SK-MEL-5 (cell line): Measurements from ENCODE around the gene GABRB1. TPM values are rescaled to one million over a fixed set of nuclear protein-coding genes. Genes with fewer than 3 reads are reported as not detected.

Source experiments
- DNase-seq: peaks from one replicate; pipeline ENCODE4 v3.0.0-alpha.2; 2016; ENCODE audit warnings: low read depth, low spot score
- in situ Hi-C: cut with HindIII; loops from 2 replicates; pipeline ENCODE4 v1.10.0; 2016; ENCODE audit warnings: low sequenced_read_pairs, high pct_unique_total_duplicates, low pct_unique_long_range_greater_than_20kb
- total RNA-seq: library from RNA; depleted of rRNA; stranded (reverse); fragments of >200 nt; shearing (Covaris generic); gene quantifications from 2 replicates; pipeline ENCODE4 v1.2.3, GENCODE V29; 2014

Gene GABRB1
- total RNA-seq, 1 experiment from 2014 or later, result not detected

GRCh38 chr4:47032405-47033106 is 1.2 kb downstream of the GABRB1 start:
- in situ Hi-C loops, result no loop called here
- peak; percentile 70 for DNase-seq

GRCh38 chr4:47038263-47038662 is 6.9 kb downstream of the GABRB1 start:
- in situ Hi-C loops, result no loop called here

DNA sequence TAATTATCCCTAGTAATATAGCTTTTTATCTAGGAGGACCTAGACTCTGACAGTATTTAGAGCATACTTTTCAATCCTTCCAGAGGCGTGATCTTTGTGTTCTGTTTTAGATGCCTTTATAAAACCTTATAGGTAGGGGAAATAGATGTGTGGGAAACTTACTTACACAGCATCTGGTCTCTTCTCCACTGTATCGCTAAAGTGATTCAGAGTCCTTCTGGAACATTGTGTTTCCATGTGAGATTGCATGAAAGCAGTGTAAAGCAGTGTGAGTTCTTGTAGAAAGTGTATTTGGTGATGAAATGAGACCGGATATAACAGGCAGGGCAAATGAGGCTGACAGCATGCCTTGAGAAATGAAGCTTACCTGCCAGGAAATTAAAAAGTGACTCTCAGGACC is 9.5 kb downstream of the GABRB1 start:
- in situ Hi-C loops, result no loop called here
- DNase-seq, result no peak

More at GRCh38 chr4:47038263-47038662, 6.9 kb downstream of the GABRB1 start:
- DNase-seq, result no peak

DNA sequence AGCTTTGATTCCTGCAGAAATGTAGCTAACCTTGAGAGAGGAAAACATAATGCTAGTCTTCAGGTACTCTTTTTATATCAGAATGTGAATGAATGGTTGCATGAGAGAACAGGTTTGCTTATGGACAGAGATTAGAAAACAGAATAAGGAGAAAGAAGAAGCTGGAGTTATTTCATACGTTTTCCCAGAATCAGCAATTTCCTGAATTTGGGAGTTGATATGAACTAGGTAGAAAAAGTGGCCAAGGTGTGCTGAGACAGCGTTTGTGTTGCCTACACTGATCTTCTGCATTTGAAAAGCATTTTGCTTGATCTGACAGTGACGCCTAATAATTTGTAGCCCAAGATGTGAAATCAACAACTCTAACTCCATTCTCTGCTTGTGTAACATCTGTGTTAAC is 12.5 kb downstream of the GABRB1 start:
- DNase-seq, result no peak
- in situ Hi-C loops, result no loop called here

- DNase-seq, result no peak
- in situ Hi-C loops, result no loop called here
These were observed 13.9 kb downstream of the GABRB1 start for GRCh38 chr4:47045261-47045660.

- DNase-seq, result no peak
- in situ Hi-C loops, result no loop called here
These were observed 18.0 kb downstream of the GABRB1 start for GRCh38 chr4:47049347-47049746.

DNA sequence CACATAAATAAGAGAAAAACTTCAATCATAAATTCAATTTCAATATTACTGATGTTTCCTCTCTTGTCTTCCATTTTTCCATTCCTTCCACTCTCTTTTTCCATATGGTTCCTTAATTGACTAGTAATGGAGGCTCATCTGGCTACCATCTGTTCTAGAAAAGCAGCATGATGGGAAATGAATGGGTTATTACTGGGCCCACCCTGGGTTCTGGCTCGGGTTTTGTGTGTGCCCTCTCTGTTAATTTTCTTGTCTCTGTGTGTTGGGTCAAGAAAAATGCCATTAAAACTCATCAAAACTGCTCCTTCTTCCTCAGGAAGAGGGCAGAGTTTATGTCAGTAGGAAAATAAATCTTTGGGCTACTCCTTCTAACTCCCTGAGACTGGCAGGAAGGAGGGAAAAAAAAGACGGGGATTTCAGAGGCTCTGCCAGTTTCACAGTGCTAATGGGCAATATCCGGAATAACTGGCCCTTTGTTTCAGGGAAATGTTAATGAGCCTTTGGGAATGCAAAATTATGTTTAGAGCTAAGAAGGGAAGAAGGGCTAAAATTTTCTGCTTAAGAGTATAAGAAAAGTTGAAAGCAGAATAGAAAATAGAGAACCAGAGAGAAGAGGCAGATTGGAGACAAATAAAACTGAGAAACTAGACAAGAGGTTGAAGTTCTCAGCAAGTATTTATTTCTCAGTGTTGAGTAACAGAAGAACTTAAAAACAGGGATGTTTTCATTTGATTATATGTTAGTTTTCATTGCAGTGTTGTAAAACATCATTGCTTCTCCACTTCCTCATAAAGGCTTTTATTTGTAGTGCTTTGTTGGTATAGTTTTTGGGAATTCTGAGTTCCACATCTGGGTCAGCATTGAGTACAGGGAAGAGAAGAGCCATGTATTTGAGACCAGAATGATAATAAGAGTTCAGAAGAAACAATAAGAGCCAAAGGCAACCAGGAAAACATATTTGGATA is 19.7 kb downstream of the GABRB1 start:
- DNase-seq, result peak; percentile 45

DNA sequence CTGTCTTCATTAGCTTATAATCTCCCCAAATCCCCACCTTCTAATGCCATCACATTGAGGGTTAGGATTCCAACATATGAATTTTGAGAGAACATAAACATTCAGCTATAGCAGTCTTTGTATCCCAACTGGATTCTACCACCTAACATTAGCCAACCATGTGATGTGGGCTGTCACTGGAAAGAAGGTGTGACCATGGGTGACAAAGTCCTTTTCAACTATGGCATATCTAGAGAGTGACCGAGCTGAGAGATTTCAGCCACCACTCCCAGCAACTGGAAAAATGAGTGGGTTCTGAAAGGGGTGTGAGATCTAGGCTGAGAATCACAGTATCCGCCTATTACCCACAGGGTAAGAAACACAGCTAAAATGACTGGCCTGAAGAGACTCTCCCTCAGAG is 22.1 kb downstream of the GABRB1 start:
- no peak for DNase-seq
- in situ Hi-C loops, result no loop called here

More for the DNA sequence above, 19.7 kb downstream of the GABRB1 start:
- in situ Hi-C loops, result no loop called here

- DNase-seq, result no peak
- in situ Hi-C loops, result no loop called here
These were observed 22.8 kb downstream of the GABRB1 start for GRCh38 chr4:47054130-47054529.

- in situ Hi-C loops, result no loop called here
- DNase-seq, result no peak
These were observed 26.6 kb downstream of the GABRB1 start for GRCh38 chr4:47057991-47058390.

GRCh38 chr4:47060561-47060960 is 29.2 kb downstream of the GABRB1 start:
- in situ Hi-C loops, result no loop called here
- no peak for DNase-seq

DNA sequence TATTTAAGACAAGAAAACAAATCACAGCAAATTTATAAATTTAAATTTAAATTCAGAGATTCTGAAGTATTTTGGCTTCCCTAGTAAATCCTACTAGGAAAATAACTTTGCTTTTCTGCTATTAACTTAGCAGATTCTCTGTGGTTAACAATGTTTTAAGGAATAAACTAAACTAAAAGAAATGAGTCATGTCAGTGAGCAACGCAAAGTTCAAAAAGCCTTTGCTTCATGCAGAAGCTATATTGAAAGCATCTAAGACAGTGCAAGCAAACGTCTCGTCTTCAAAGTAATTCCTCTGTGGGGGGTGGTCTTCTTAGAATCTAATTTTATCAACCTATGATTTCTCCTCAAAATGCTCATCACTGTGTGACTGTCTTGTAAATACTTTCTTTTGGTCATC is 30.1 kb downstream of the GABRB1 start:
- DNase-seq, result no peak
- in situ Hi-C loops, result no loop called here

GRCh38 chr4:47065051-47065481 is 33.7 kb downstream of the GABRB1 start:
- peak; percentile 96 for DNase-seq
- in situ Hi-C loops, result no loop called here

DNA sequence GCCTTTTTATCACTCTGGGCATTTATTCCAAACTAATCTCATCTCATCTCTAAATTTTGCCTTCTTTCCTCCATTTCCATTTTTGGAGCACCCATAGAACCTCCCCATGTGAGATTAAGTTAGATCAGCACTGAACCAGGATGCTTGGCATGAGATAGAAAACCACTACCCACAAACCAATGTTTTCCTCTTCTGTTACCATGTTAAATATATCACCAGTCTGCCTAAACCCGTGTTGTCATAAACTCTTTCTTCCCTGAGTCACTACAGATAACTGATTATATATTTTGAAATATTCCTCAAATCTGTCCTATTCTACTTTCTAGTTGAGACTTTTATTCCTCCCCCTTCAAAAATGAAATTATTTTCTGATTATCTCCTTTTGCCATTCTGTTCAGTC is 37.6 kb downstream of the GABRB1 start:
- DNase-seq, result no peak
- in situ Hi-C loops, result no loop called here

- in situ Hi-C loops, result no loop called here
- DNase-seq, result no peak
These were observed 40.6 kb downstream of the GABRB1 start for GRCh38 chr4:47071901-47072341.

DNA sequence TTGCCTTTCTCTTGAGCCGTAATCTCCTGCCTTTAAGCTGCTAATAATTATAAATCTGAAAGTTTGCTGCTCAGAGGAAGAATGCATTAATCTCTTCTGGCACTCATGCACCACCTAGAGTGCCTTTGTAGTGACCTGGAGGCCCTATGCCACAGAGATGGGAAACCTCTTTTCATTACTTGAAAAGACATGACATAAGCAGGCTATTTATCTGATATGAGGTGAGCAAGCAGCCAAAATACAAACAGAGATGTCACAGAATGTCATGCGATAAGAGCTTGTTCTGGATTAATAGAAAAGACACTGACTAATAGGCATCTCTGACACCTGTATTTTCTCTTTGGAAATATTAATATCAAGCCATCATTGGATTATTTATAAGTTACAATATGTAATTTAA is 42.3 kb downstream of the GABRB1 start:
- DNase-seq, result no peak
- in situ Hi-C loops, result no loop called here

GRCh38 chr4:47074816-47075215 is 43.4 kb downstream of the GABRB1 start:
- no peak for DNase-seq
- in situ Hi-C loops, result no loop called here

DNA sequence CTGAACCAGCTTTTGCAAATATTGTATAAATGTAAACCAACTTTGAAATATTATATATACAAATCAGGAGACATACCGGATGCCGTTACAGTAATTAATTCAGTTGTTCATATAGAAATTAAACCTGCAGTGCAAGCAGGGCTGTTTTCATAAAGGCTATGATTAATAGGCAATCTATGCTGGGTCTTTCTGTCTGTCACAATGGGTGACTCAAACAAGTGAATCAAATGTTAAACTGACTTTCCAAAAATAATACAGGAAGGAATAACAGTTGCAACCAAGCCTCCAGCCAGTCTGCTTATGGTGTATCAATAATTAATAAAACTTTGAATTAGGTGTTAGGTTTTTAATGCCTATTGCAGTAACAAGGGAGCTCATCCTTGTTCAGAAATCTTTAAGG is 43.9 kb downstream of the GABRB1 start:
- in situ Hi-C loops, result no loop called here

DNA sequence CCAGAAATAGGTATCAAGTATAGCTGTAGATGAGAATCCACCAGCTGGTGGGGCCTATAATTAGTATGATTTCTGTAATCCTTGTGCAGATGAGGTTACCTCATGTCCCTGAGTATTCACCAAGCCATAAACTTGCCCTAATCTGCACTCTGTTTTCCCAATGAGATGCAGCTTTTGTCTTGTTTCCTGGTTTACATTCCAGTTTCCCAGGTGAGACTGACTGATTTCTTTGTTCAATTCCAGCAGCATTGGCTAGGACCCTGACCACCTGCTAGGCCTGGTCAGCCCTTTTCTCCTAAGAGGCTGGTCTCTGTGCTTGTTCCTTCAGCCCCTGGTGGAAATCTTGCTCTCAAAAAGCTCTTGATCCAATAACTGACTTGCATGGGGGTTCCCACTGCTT is 44.6 kb downstream of the GABRB1 start:
- no peak for DNase-seq
- in situ Hi-C loops, result no loop called here

More for the DNA sequence above, 43.9 kb downstream of the GABRB1 start:
- no peak for DNase-seq
